ENCODE measurements around the gene TMEFF2. TPM values are rescaled to one million over a fixed set of nuclear protein-coding genes. Genes with fewer than 3 reads are reported as not detected.

Gene TMEFF2
- total and polyA plus RNA-seq, 2 donors (not counting 1 experiment from before 2014, with no cell fraction given) = not detected

DNA sequence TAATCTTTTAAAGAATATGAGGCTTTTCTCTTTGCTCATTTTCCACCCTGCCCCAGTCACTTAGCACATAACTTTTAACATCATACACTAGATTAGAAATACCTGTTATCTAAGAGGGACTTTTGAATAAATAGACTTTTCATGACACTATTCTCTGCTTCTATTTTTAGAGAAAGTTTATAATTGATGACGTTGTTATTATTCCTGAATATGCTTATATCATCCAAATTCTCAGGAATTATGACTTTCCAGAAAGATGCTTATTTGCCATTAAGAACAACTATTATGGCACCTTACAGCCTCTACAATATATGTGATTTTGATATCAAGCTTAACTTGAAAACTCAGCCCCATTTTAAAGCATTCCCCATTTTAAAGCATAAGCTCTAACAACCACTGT is 11.4 kb downstream of the TMEFF2 start:
- TF ChIP-seq EZH2 (IDR thresholded peaks at IDR 0.05; ENCODE audit: borderline replicate concordance, insufficient read depth, low read depth, low read length, poor library complexity, severe bottlenecking) = no peak
- TF ChIP-seq, protein P1, sequence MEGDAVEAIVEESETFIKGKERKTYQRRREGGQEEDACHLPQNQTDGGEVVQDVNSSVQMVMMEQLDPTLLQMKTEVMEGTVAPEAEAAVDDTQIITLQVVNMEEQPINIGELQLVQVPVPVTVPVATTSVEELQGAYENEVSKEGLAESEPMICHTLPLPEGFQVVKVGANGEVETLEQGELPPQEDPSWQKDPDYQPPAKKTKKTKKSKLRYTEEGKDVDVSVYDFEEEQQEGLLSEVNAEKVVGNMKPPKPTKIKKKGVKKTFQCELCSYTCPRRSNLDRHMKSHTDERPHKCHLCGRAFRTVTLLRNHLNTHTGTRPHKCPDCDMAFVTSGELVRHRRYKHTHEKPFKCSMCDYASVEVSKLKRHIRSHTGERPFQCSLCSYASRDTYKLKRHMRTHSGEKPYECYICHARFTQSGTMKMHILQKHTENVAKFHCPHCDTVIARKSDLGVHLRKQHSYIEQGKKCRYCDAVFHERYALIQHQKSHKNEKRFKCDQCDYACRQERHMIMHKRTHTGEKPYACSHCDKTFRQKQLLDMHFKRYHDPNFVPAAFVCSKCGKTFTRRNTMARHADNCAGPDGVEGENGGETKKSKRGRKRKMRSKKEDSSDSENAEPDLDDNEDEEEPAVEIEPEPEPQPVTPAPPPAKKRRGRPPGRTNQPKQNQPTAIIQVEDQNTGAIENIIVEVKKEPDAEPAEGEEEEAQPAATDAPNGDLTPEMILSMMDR (IDR thresholded peaks at IDR 0.05) = no peak
- Histone ChIP-seq H3K79me2 (ENCODE audit: control insufficient read depth, insufficient read depth, low read length) (no peaks in the 10 kb centered on the region), H3K27ac (ENCODE audit: low read length in 2 of 2) (no peak overlapping the region), H3K9me3 (ENCODE audit: control extremely low read depth in 1 of 3, control insufficient read depth in 2 of 3, insufficient read depth in 1 of 3, low read length in 2 of 3) (peaks cover 0 to 1% (median 0%) of the 10 kb centered on the region in 3 donors), H3K9ac (ENCODE audit: low read length) (no peak overlapping the region), H3K4me2 (replicated peaks; ENCODE audit: low read depth, low read length, poor library complexity, severe bottlenecking) (no peak overlapping the region), H4K20me1 (ENCODE audit: control insufficient read depth, insufficient read depth, low read length, poor library complexity, severe bottlenecking) (no peaks in the 10 kb centered on the region), H3K36me3 (replicated peaks in 1 of 2; ENCODE audit: control extremely low read depth in 1 of 2, control insufficient read depth in 1 of 2, extremely low read depth in 1 of 2, insufficient read depth in 2 of 2, low read length in 1 of 2) (no peaks in the 10 kb centered on the region), H3K4me3 (ENCODE audit: control extremely low read depth in 1 of 5, extremely low read depth in 1 of 5, insufficient read depth in 1 of 5, low read depth in 2 of 5, low read length in 4 of 5) (no peak overlapping the region), H2AFZ (ENCODE audit: insufficient read depth, low read depth, low read length, poor library complexity, severe bottlenecking) (no peak overlapping the region), H3K27me3 (replicated peaks in 1 of 4; ENCODE audit: control extremely low read depth in 1 of 4, control insufficient read depth in 3 of 4, insufficient read depth in 4 of 4, low read length in 3 of 4) (no peaks in the 10 kb centered on the region), H3K4me1 (ENCODE audit: control insufficient read depth in 2 of 2, insufficient read depth in 2 of 2, low read length in 2 of 2) (no peaks in the 10 kb centered on the region)
- peaks cover 16% of the 10 kb centered on the region for H3K27me3 Mint-ChIP-seq
- ATAC-seq (ENCODE audit: low read depth) (no peak), DNase-seq (no peak)
- ChIA-PET POLR2A (no interaction called here), CTCF (no interaction called here)
- intact Hi-C loops (cut with micrococcal nuclease) = no loop called here
- WGBS (ENCODE audit: insufficient coverage) = no CpG with 5 or more reads among the region's 1 CpG
- H3K4me1 Mint-ChIP-seq = no peaks in the 10 kb centered on the region
- H3K4me3 Mint-ChIP-seq = no peak overlapping the region
- no peak overlapping the region for H3K27ac Mint-ChIP-seq
- H3K9me3 Mint-ChIP-seq (ENCODE audit: insufficient read depth) = no peaks in the 10 kb centered on the region

GRCh38 chr2:192166946-192167345 is 27.8 kb downstream of the TMEFF2 start:
- ATAC-seq (ENCODE audit: low read depth) = no peak
- CTCF ChIA-PET = no interaction called here

More at GRCh38 chr2:192166946-192167345, 27.8 kb downstream of the TMEFF2 start:
- no peak overlapping the region for H3K4me3 Mint-ChIP-seq
- no peaks in the 10 kb centered on the region for H3K79me2 ChIP-seq (ENCODE audit: control insufficient read depth, insufficient read depth, low read length)
- no CpG with 5 or more reads among the region's 2 CpGs for WGBS (ENCODE audit: insufficient coverage)
- H3K4me3 ChIP-seq (ENCODE audit: control extremely low read depth in 1 of 5, extremely low read depth in 1 of 5, insufficient read depth in 1 of 5, low read depth in 2 of 5, low read length in 4 of 5) = no peak overlapping the region
- no peak overlapping the region for H3K4me2 ChIP-seq (replicated peaks; ENCODE audit: low read depth, low read length, poor library complexity, severe bottlenecking)
- no peaks in the 10 kb centered on the region for H3K27me3 ChIP-seq (replicated peaks in 1 of 4; ENCODE audit: control extremely low read depth in 1 of 4, control insufficient read depth in 3 of 4, insufficient read depth in 4 of 4, low read length in 3 of 4)
- H3K27ac Mint-ChIP-seq = no peak overlapping the region
- H4K20me1 ChIP-seq (ENCODE audit: control insufficient read depth, insufficient read depth, low read length, poor library complexity, severe bottlenecking) = no peaks in the 10 kb centered on the region
- H3K27ac ChIP-seq (ENCODE audit: low read length in 2 of 2) = no peak overlapping the region
- H3K9me3 ChIP-seq (ENCODE audit: control extremely low read depth in 1 of 3, control insufficient read depth in 2 of 3, insufficient read depth in 1 of 3, low read length in 2 of 3) = no peaks in the 10 kb centered on the region
- no peak overlapping the region for H2AFZ ChIP-seq (ENCODE audit: insufficient read depth, low read depth, low read length, poor library complexity, severe bottlenecking)
- H3K27me3 Mint-ChIP-seq = peaks cover 26% of the 10 kb centered on the region
- no peak overlapping the region for H3K9ac ChIP-seq (ENCODE audit: low read length)
- peaks cover 2 to 4% of the 10 kb centered on the region in 2 donors for H3K4me1 ChIP-seq (ENCODE audit: control insufficient read depth in 2 of 2, insufficient read depth in 2 of 2, low read length in 2 of 2)
- H3K4me1 Mint-ChIP-seq = peaks cover 3% of the 10 kb centered on the region
- no peak for DNase-seq
- no peaks in the 10 kb centered on the region for H3K36me3 ChIP-seq (replicated peaks in 1 of 2; ENCODE audit: control extremely low read depth in 1 of 2, control insufficient read depth in 1 of 2, extremely low read depth in 1 of 2, insufficient read depth in 2 of 2, low read length in 1 of 2)
- intact Hi-C loops (cut with micrococcal nuclease) = no loop called here
- no peaks in the 10 kb centered on the region for H3K9me3 Mint-ChIP-seq (ENCODE audit: insufficient read depth)
- POLR2A ChIA-PET = no interaction called here
- no peak for TF ChIP-seq EZH2 (IDR thresholded peaks at IDR 0.05; ENCODE audit: borderline replicate concordance, insufficient read depth, low read depth, low read length, poor library complexity, severe bottlenecking)
- TF ChIP-seq, protein P1 (IDR thresholded peaks at IDR 0.05) = no peak

All from B cell (primary cell).